GM13977 (cell line): ENCODE data around the gene ZDHHC22.

Experiments used
- DNase-seq: peaks from one replicate; pipeline ENCODE4 v3.0.0; 2012; ENCODE audit warnings: low spot score
- in situ Hi-C: fragments of 300-500 bp; cut with MboI; formaldehyde crosslinking; loops from one replicate; pipeline ENCODE4 v1.12.0; 2022; ENCODE audit warnings: low sequenced_read_pairs, low pct_unique_long_range_greater_than_20kb, mixed read lengths, inconsistent platforms; ENCODE audit not compliant: unreplicated experiment
- TF ChIP-seq, protein P1 (sequence below): IDR thresholded peaks from 2 replicates; pipeline ENCODE4 v1.5.1; 2012; ENCODE audit warnings: mild to moderate bottlenecking, control low read depth; ENCODE audit not compliant: insufficient read depth; ENCODE audit errors: extremely low read depth, missing control alignments

ZDHHC22 gene

DNA sequence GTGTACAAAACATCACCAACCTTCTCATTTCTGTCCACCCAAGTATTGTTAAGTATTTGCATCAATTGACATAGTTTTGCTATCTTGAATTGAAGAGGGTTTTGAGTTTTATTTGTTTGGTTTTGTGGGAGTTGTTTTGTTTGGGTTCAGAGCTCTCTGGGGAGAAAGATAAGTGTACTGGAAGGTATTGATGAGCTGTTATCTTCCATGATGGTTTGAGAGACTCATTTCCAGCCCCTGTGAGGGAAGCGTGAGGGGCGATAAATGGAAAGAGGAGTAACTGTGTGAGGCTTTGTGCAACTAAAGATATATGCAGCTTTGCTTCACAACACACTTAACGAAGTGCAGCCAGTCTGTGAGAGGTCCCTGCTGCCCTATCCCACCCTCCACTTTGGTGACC lies 59.2 kb downstream of the ZDHHC22 start:
- TF ChIP-seq, protein P1, sequence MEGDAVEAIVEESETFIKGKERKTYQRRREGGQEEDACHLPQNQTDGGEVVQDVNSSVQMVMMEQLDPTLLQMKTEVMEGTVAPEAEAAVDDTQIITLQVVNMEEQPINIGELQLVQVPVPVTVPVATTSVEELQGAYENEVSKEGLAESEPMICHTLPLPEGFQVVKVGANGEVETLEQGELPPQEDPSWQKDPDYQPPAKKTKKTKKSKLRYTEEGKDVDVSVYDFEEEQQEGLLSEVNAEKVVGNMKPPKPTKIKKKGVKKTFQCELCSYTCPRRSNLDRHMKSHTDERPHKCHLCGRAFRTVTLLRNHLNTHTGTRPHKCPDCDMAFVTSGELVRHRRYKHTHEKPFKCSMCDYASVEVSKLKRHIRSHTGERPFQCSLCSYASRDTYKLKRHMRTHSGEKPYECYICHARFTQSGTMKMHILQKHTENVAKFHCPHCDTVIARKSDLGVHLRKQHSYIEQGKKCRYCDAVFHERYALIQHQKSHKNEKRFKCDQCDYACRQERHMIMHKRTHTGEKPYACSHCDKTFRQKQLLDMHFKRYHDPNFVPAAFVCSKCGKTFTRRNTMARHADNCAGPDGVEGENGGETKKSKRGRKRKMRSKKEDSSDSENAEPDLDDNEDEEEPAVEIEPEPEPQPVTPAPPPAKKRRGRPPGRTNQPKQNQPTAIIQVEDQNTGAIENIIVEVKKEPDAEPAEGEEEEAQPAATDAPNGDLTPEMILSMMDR, result no peak
- in situ Hi-C loops, result no loop called here
- DNase-seq, result no peak
